Measurements from ENCODE around the gene CZIB. TPM values are rescaled to one million over a fixed set of nuclear protein-coding genes. Genes with fewer than 3 reads are reported as not detected.

CZIB gene
- total RNA-seq, 1 experiment from 2014 or later: 67.0 TPM

DNA sequence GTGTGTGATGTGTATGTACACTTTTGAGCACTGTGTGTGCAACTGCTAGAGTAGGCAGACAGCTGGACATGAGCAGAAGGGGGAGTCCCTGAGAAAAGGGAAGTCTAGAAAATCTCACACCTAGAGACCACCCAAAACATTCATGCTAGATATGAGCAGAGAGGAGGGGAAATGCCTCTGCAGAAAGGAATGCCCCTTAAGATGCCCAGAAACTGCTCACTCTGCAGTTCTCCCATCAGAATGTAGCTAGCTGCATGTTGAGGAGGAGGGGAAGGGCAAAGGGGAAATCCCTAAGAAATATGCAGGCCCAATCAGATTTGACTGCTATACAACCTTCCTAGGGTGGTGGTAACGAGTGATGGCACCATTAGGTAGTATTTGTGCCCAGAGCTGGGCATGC is 49.7 kb upstream of the CZIB start:
- Mint-ChIP-seq H3K4me3 (no peak overlapping the region), H3K27ac (no peak overlapping the region; a peak in 1 of 7 replicates), H3K9me3 (no peaks in the 10 kb centered on the region), H3K4me1 (no peaks in the 10 kb centered on the region), H3K27me3 (ENCODE audit: low read depth) (no peaks in the 10 kb centered on the region), H3K36me3 (ENCODE audit: insufficient read depth in 1 of 3, low read depth in 3 of 3) (peaks cover 42 to 90% (median 65%) of the 10 kb centered on the region in 3 experiments)
- Histone ChIP-seq H4K20me1 (ENCODE audit: control insufficient read depth, insufficient read depth, insufficient read length) (no peaks in the 10 kb centered on the region), H3K27me3 (ENCODE audit: insufficient read depth, low read length) (no peaks in the 10 kb centered on the region), H3K9me3 (ENCODE audit: control insufficient read depth, low read depth, low read length) (no peaks in the 10 kb centered on the region), H4K8ac (replicated peaks; ENCODE audit: insufficient read length, low read depth, low read length) (no peak overlapping the region), H2BK120ac (ENCODE audit: low read depth, low read length, poor library complexity, severe bottlenecking) (no peak overlapping the region), H3K4me1 (ENCODE audit: insufficient read depth, low read length) (no peaks in the 10 kb centered on the region), H3K79me2 (ENCODE audit: insufficient read depth, low read length) (no peaks in the 10 kb centered on the region), H4K5ac (ENCODE audit: insufficient read length, low read depth, low read length) (no peak overlapping the region), H3K4me2 (ENCODE audit: insufficient read depth, insufficient read length, low read length) (no peak overlapping the region), H3K79me1 (ENCODE audit: insufficient read depth, low read depth, low read length, poor library complexity, severe bottlenecking) (no peaks in the 10 kb centered on the region), H4K91ac (ENCODE audit: insufficient read length, low read depth, low read length) (no peak overlapping the region), H2BK12ac (ENCODE audit: insufficient read length, low read depth, low read length) (no peak overlapping the region), H3K23me2 (ENCODE audit: insufficient read length, low read depth, low read length, poor library complexity, severe bottlenecking) (no peaks in the 10 kb centered on the region), H3K14ac (ENCODE audit: insufficient read depth, low read length) (no peak overlapping the region), H2BK20ac (ENCODE audit: low read depth, low read length, poor library complexity, severe bottlenecking) (no peak overlapping the region), H3K9ac (ENCODE audit: extremely low read depth, insufficient read length, low read length) (no peak overlapping the region), H3T11ph (ENCODE audit: low read length) (no peak overlapping the region), H3K56ac (ENCODE audit: insufficient read length, low read depth, low read length) (no peak overlapping the region), H2BK5ac (ENCODE audit: insufficient read length, low read length) (no peak overlapping the region), H3K23ac (ENCODE audit: insufficient read length, low read depth, low read length) (no peak overlapping the region), H2BK15ac (ENCODE audit: low read depth, low read length) (no peak overlapping the region), H2AK5ac (ENCODE audit: insufficient read length, low read length) (no peak overlapping the region), H3K18ac (ENCODE audit: insufficient read length, low read depth, low read length) (no peak overlapping the region), H3K4ac (ENCODE audit: low read depth, low read length) (no peak overlapping the region), H3K27ac (ENCODE audit: insufficient read length, low read depth, low read length) (no peak overlapping the region), H2AFZ (ENCODE audit: low read length) (no peak overlapping the region)
- TF ChIP-seq, protein P1, sequence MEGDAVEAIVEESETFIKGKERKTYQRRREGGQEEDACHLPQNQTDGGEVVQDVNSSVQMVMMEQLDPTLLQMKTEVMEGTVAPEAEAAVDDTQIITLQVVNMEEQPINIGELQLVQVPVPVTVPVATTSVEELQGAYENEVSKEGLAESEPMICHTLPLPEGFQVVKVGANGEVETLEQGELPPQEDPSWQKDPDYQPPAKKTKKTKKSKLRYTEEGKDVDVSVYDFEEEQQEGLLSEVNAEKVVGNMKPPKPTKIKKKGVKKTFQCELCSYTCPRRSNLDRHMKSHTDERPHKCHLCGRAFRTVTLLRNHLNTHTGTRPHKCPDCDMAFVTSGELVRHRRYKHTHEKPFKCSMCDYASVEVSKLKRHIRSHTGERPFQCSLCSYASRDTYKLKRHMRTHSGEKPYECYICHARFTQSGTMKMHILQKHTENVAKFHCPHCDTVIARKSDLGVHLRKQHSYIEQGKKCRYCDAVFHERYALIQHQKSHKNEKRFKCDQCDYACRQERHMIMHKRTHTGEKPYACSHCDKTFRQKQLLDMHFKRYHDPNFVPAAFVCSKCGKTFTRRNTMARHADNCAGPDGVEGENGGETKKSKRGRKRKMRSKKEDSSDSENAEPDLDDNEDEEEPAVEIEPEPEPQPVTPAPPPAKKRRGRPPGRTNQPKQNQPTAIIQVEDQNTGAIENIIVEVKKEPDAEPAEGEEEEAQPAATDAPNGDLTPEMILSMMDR (conservative IDR thresholded peaks at IDR 0.05): no peak
- DNase-seq: no peak
- WGBS (ENCODE audit: extremely low coverage, insufficient read length, low lambda C conversion rate): no CpG with 5 or more reads among the region's 1 CpG
